Measurements from ENCODE around the gene BAHD1.

The BAHD1 gene

GRCh38 chr15:40424483-40425115, 16.2 kb upstream of the BAHD1 start:
- DNase-seq = no peak

DNA sequence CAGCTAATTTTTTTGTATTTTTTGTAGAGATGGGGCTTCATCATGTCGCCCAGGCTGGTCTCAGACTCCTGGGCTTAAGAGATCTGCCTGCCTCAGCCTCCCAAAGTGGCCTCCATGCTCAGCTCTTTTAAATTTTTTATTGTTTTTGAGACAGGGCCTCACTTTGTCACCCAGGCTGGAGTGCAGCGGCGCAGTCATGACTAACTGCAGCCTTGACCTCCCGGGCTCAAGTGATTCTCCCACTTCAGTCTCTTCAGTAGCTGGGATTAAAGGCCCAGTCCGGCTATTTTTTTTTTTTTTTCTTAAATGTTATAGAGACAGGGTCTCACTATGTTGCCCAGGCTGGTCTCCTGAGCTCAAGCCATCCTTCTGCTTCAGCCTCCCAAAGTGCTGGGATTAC, 15.1 kb upstream of the BAHD1 start:
- DNase-seq = no peak

GRCh38 chr15:40427188-40427587, 13.6 kb upstream of the BAHD1 start:
- no peak for DNase-seq

DNA sequence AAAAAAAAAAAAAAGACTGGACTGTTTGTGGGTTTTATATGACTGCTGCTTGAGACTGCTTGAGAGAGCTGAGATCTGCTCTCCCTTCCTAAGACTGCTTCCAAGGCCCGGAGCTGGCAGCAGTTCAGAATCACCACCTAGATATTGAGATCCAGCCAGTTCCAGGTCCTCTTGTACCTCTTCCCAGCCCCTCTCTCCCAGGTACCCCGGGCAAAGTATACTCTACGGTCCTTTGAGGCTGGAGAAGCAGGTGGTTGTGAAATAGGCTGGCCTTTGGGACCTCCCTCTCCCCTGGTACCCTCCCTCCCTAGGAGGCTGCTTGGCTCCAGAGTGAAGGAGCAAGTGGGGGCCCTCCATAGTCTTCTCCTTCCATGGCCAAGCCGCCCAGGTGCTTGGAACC, 12.6 kb upstream of the BAHD1 start:
- no peak for DNase-seq

- DNase-seq = no peak
Measured at GRCh38 chr15:40429068-40429710, 11.6 kb upstream of the BAHD1 start.

DNA sequence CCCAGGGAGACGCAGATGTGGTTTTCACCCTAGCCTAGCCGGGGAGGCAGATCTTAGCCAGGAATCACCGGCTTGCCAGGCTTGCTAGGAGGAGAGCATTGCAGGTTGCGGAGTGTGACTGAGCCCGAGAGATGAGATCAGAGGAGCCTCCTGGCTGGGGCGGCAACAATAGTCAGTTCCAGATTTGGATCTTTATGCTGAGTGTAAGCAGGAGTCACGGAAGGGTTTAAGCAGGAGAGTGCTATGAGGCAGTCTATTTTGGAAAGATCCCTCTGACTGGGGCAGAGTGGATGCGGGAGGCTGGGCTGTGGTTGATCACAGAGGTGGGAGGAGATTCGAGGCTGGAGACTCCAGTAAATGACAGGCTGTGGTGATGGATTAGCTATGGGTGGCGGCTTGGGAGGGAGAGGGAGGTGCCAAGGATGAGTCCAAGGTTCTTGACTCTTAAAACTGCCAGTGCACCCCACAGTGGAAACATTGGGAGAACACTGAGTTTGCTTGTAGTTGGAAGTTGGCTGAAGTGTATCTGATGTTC, 10.4 kb upstream of the BAHD1 start:
- no peak for DNase-seq

- DNase-seq = no peak
Measured at GRCh38 chr15:40435023-40435709, 5.6 kb upstream of the BAHD1 start.

DNA sequence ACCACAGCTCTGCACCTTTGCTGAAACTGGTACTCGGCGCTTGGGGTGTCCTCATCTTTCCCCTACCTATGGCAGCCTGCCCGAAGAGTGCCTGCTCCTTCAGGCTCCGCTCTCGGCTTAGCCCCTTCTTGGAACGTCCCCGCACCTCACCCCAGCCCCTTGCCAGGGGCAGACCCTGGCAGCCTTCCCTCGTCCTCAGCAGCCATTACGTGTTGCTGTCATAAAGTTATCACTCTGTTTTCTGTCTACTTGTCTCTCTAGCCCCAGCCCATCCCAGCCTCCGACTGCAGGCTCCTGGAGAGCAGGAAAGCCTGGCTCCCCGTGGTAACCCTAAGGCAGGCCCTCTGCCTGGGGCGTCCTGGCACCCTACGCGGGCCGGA, 5.1 kb upstream of the BAHD1 start:
- DNase-seq = no peak

- no peak for DNase-seq
Measured at GRCh38 chr15:40436116-40436891, 4.4 kb upstream of the BAHD1 start.

DNA sequence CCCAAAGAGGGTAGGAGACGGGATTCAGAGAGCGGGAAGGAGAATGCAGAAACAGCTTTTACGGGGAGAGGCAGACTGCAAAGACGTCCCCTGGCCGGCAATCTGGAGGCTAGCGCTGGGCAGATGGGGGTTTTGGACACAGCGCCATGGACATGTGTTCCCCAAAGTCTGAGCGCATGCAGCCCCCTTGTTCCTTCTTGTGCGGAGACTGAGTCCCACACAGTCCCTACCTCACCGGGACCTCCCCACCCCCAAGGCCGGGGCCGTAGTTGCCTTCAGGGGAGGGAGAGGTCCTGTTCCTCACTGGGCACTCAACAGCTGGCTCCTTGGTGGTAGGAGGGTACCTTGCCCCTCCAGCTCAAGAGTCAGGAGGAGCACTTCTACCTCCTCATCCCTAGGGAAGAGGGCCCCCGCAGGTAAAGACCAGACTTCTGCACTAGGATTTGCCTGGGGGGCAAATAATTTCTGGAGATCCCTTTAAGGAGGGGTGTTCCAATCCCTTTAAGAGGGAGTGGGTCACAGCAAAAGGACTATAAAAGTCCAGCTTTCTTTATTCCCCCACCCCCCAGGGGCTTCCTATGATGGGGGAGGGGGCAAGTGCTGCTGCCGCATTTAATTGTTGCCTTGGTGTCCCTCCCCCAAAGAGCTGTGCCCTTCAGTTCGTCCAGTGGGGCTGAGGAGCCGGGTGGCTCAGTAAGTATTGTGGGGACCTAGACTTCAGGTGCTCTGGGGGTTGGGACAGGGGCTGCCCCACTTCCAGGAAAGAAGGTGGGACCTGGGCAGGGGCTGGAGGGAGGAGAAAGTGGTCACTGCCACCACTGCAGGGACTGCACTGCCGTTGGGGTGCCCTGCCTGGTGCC, 3.6 kb upstream of the BAHD1 start:
- DNase-seq = no peak

DNA sequence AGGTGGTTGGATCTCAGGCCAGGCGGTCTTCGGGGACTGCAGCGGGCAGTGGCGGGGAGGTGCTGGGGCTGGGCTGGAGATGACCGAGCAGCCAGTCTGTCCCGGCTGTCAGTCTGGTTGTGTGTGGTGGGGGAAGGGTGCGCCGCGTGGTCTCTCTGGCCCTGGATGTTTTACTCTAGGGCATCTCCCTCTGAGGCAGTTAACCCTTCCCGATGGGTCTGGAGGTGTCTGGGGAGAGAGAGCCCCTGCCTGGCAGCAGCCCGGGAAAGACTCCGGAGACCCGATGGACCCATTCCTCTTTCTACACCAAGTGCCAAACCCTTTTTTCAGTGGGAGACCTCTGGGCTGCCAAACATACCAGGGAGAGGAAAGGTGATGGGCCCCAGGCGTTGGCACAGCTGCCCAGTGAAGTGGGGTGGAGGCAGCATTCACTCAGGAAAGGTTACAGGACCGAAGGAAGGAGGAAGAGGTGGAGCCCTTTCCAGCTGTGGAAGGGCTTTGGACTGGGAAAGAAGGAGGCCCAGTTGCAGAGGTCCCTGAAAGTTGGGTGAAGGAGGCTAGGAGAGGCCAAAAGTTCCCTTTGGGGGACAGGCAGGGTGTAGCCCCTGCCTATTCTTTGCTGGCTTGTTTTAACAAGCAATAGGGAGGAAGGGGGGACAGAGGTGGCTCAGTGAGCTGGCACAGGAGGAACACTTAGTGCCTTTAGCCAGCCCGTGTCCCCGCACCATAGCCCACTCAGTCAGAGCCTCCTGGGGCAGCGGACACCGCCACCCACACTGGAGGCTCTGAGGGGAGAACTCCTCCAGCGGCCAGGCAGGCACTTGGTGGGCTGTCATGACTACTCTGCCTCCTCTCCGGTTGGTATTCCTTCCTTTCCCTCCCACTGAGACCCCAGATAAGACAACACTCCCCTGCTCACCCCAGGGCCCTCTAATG, 2.7 kb upstream of the BAHD1 start:
- no peak for DNase-seq

GRCh38 chr15:40438712-40439111, 2.0 kb upstream of the BAHD1 start:
- DNase-seq = no peak

DNA sequence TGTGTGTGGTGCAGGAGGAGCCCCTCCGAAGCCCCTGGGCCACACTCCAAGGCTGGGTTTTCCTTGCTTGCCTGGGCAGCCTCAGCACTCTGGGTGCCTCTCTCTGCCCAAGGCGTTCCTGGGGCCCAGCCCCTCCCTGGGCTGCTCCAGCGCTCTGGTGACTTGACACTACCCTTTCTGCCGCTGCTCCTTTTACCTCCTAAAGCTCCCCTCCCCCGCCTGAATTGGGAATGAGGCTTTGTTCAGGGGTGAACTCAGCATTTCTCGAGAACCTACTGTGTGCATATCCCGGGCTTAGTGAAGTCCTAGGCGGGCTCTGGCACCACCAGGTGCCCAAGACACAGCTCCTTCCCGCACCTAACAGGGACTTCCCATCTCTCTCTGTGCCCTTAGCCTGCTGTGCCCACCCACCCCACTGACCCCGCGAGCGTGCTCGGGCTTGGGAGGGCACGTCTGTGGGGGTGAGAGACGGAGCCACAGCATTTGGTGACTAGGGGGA, 1.2 kb upstream of the BAHD1 start:
- DNase-seq = no peak

- DNase-seq = peak; percentile 66
Measured at GRCh38 chr15:40439960-40440742, 602 bp upstream of the BAHD1 start.

GRCh38 chr15:40441565-40442531, 1.1 kb downstream of the BAHD1 start:
- peak; percentile 48 for DNase-seq

DNA sequence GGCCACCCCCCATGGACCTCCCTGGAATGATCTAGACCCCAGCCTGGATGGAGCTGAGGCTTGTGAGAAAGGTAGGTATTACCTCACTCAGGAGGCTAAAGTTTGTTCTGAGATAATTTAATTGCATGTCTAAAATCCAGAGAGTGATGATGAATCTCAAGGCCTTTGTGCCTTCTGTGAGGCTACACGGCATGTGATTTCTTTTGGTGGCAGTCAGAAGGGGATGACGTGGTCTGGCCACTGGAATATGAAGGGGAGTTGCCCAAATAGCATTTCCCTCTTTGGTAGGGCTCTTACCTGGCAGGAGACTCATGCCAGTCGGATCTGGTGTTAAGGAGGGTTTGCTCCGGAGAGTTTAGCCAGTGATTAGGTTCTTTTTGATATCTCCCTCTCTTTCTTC, 2.5 kb downstream of the BAHD1 start:
- no peak for DNase-seq

- no peak for DNase-seq
Measured at GRCh38 chr15:40443846-40444245, 3.1 kb downstream of the BAHD1 start.

DNA sequence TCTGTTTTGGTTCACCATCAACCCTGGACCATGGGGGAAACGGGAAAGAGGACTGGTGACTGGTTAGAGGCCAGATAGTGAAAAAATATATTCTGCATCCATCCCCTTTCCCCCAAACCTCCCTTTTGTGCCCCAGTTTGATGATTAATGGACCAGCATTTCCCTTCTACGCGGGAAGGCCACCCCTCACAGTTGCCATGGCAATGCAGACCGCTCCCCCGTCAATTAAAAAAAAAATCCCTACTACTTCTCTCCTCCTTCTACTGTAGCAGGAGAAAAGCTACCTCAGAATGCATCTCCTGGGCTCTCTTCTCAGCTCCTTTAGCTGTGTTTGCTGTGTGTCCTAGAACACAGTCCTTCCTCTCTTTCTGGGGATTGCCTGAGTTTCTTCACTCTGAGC, 4.0 kb downstream of the BAHD1 start:
- no peak for DNase-seq

GRCh38 chr15:40445421-40445922, 4.7 kb downstream of the BAHD1 start:
- no peak for DNase-seq

Data from stimulated activated CD4-positive, alpha-beta T cell treated with anti-CD3 and anti-CD28 coated beads, Interleukin-15, amount 100 ng/mL, for 24 hours (primary cell).